ENCODE results near the gene CDC42BPB.

- TF ChIP-seq CTCF (IDR thresholded peaks at IDR 0.05) (no peak), EP300 (IDR thresholded peaks at IDR 0.05) (no peak), POLR2AphosphoS5 (IDR thresholded peaks at IDR 0.05) (no peak)
These were observed 63.8 kb downstream of the CDC42BPB start for GRCh38 chr14:102993523-102993922.

Measured in suprapubic skin (tissue), 4 donors.